GM12892 (cell line): Measurements from ENCODE around the gene FCGBP.

Experiments
- POLR2A ChIP-seq: IDR thresholded peaks from 2 replicates; pipeline ENCODE4 v1.6.1; 2011; ENCODE audit warnings: low read depth, low read length, control low read depth
- POLR2AphosphoS5 ChIP-seq: IDR thresholded peaks from 2 replicates; pipeline ENCODE4 v1.6.1; 2011; ENCODE audit warnings: low read depth, low read length, control low read depth
- TAF1 ChIP-seq: IDR thresholded peaks from 2 replicates; pipeline ENCODE4 v1.6.1; 2011; ENCODE audit warnings: low read depth, mild to moderate bottlenecking, control low read depth, low read length, borderline replicate concordance

- TF ChIP-seq TAF1 (no peak), POLR2A (no peak), POLR2AphosphoS5 (no peak)
Observed at GRCh38 chr19:39924389-39924788, 10.0 kb downstream of the FCGBP start.
